Activated T-cell treated with anti-CD3 and anti-CD28 coated beads, Interleukin-2, amount 50 U/mL, for 72 hours (primary cell): Measurements from ENCODE around the gene MAGEA2B. TPM values are rescaled to one million over a fixed set of nuclear protein-coding genes. Genes with fewer than 3 reads are reported as not detected.
"Not testable (repeated sequence)": the region's sequence is repeated elsewhere in the genome, so short reads cannot be mapped to it uniquely, and the experiment has no call there.

ENCODE experiments used
- ATAC-seq, 2 donors: fragments of 150-1000 bp; cut with Tn5 transposase; replicated peaks in 1 of 2; 2 replicates each; pipeline ENCODE4 v1.10.0; 2021; ENCODE audit warnings: moderate library complexity in 2 of 2, mild to moderate bottlenecking in 1 of 2
- DNase-seq, 2 donors: peaks; one replicate each; pipeline ENCODE4 v3.0.0; 2021 to 2022; ENCODE audit warnings: mixed read lengths in 1 of 2
- H3K27ac Mint-ChIP-seq: one replicate; pipeline ENCODE4 v1.8.0; 2022; ENCODE audit warnings: mild to moderate bottlenecking, moderate library complexity, mixed read lengths
- H3K27me3 Mint-ChIP-seq: one replicate; pipeline ENCODE4 v1.8.0; 2022; ENCODE audit warnings: low read depth, mixed read lengths
- H3K36me3 Mint-ChIP-seq, 2 donors: one replicate each; pipeline ENCODE4 v1.8.0; 2022; ENCODE audit warnings: mixed read lengths in 2 of 2, mild to moderate bottlenecking in 1 of 2; ENCODE audit not compliant: insufficient read depth in 2 of 2
- H3K4me1 Mint-ChIP-seq: one replicate; pipeline ENCODE4 v1.8.0; 2022; ENCODE audit warnings: low read depth, mixed read lengths
- H3K4me3 Mint-ChIP-seq, 2 donors: one replicate each; pipeline ENCODE4 v1.8.0; 2022; ENCODE audit warnings: mild to moderate bottlenecking in 2 of 2, mixed read lengths in 2 of 2, moderate library complexity in 2 of 2
- H3K9me3 Mint-ChIP-seq, 2 donors: one replicate each; pipeline ENCODE4 v1.8.0; 2022; ENCODE audit warnings: mixed read lengths in 2 of 2
- total RNA-seq, 2 donors: library from RNA; stranded (reverse); gene quantifications; one replicate each; pipeline ENCODE4 v1.2.3, GENCODE V29; 2022

MAGEA2B gene
- total RNA-seq, 2 donors from 2014 or later = not detected

GRCh38 chrX:152735101-152735500 is 20.7 kb downstream of the MAGEA2B start:
- no peak for DNase-seq
- H3K4me1 Mint-ChIP-seq = no peaks in the 10 kb centered on the region

GRCh38 chrX:152735860-152736511 is 21.6 kb downstream of the MAGEA2B start:
- Mint-ChIP-seq H3K9me3 (no peaks in the 10 kb centered on the region), H3K4me3 (no peak overlapping the region), H3K27ac (no peak overlapping the region), H3K4me1 (no peaks in the 10 kb centered on the region), H3K27me3 (no peaks in the 10 kb centered on the region), H3K36me3 (no peaks in the 10 kb centered on the region)
- ATAC-seq (no peak), DNase-seq (no peak)

More at GRCh38 chrX:152735101-152735500, 20.7 kb downstream of the MAGEA2B start:
- no peak overlapping the region for H3K4me3 Mint-ChIP-seq
- no peak overlapping the region for H3K27ac Mint-ChIP-seq
- no peaks in the 10 kb centered on the region for H3K36me3 Mint-ChIP-seq
- peaks cover 6% of the 10 kb centered on the region for H3K27me3 Mint-ChIP-seq
- no peak for ATAC-seq
- H3K9me3 Mint-ChIP-seq = no peaks in the 10 kb centered on the region

GRCh38 chrX:152736528-152736927 is 22.1 kb downstream of the MAGEA2B start:
- ATAC-seq, H3K4me1 Mint-ChIP-seq, H3K27me3 Mint-ChIP-seq, H3K27ac Mint-ChIP-seq, DNase-seq, H3K4me3 Mint-ChIP-seq, H3K36me3 Mint-ChIP-seq, H3K9me3 Mint-ChIP-seq: not testable (repeated sequence)

- Mint-ChIP-seq H3K27ac (no peak overlapping the region), H3K36me3 (no peaks in the 10 kb centered on the region)
- ATAC-seq = no peak
These were observed 24.1 kb downstream of the MAGEA2B start for GRCh38 chrX:152738560-152738959.

GRCh38 chrX:152753686-152754650 is 39.5 kb downstream of the MAGEA2B start, which contains the start of gene MAGEA2:
TSS of gene MAGEA2 (minus strand) at chrX:152753842. CDS start at chrX:152751363, 2,479 bp downstream.
- not testable (repeated sequence) for H3K27me3 Mint-ChIP-seq, H3K9me3 Mint-ChIP-seq, DNase-seq, H3K4me1 Mint-ChIP-seq, H3K4me3 Mint-ChIP-seq, ATAC-seq, H3K36me3 Mint-ChIP-seq, H3K27ac Mint-ChIP-seq

More at GRCh38 chrX:152738560-152738959, 24.1 kb downstream of the MAGEA2B start:
- H3K4me1 Mint-ChIP-seq = no peaks in the 10 kb centered on the region
- H3K4me3 Mint-ChIP-seq = no peak overlapping the region
- H3K27me3 Mint-ChIP-seq = peaks cover 9% of the 10 kb centered on the region
- no peak for DNase-seq
- no peaks in the 10 kb centered on the region for H3K9me3 Mint-ChIP-seq

- H3K27me3 Mint-ChIP-seq, H3K36me3 Mint-ChIP-seq, H3K4me1 Mint-ChIP-seq, ATAC-seq, H3K9me3 Mint-ChIP-seq, H3K4me3 Mint-ChIP-seq, DNase-seq, H3K27ac Mint-ChIP-seq: not testable (repeated sequence)
These were observed 40.4 kb downstream of the MAGEA2B start for GRCh38 chrX:152754871-152755270.

GRCh38 chrX:152758918-152759317 is 44.5 kb downstream of the MAGEA2B start, which contains the start of gene CSAG3:
TSS of gene CSAG3 (plus strand) at chrX:152759218.
- H3K36me3 Mint-ChIP-seq, DNase-seq, H3K27me3 Mint-ChIP-seq, H3K4me3 Mint-ChIP-seq, H3K4me1 Mint-ChIP-seq, H3K27ac Mint-ChIP-seq, ATAC-seq, H3K9me3 Mint-ChIP-seq: not testable (repeated sequence)

- not testable (repeated sequence) for H3K27me3 Mint-ChIP-seq, H3K4me1 Mint-ChIP-seq, ATAC-seq, H3K4me3 Mint-ChIP-seq, H3K36me3 Mint-ChIP-seq, DNase-seq, H3K9me3 Mint-ChIP-seq, H3K27ac Mint-ChIP-seq
These were observed 45.1 kb downstream of the MAGEA2B start for GRCh38 chrX:152759544-152759943.

GRCh38 chrX:152761582-152761981 is 47.2 kb downstream of the MAGEA2B start:
- H3K27ac Mint-ChIP-seq, H3K36me3 Mint-ChIP-seq, ATAC-seq, H3K4me3 Mint-ChIP-seq, H3K9me3 Mint-ChIP-seq, H3K4me1 Mint-ChIP-seq, H3K27me3 Mint-ChIP-seq, DNase-seq: not testable (repeated sequence)

- H3K9me3 Mint-ChIP-seq, H3K4me3 Mint-ChIP-seq, H3K36me3 Mint-ChIP-seq, ATAC-seq, H3K27me3 Mint-ChIP-seq, H3K27ac Mint-ChIP-seq, DNase-seq, H3K4me1 Mint-ChIP-seq: not testable (repeated sequence)
These were observed 52.1 kb downstream of the MAGEA2B start for GRCh38 chrX:152766562-152766961.

Other genes starting within 250 kb of the MAGEA2B start
- under 1 TPM; 0.05 to 0.14 TPM for gene GABRQ, start 76.7 kb upstream of the MAGEA2B start, total RNA-seq
- gene MAGEA3, start 15.8 kb upstream of the MAGEA2B start, total RNA-seq = not detected
- gene CSAG2, start 5.4 kb upstream of the MAGEA2B start, total RNA-seq = not detected
- gene CSAG1, start 19.1 kb downstream of the MAGEA2B start, total RNA-seq = not detected
- not detected for gene MAGEA12, start 19.1 kb downstream of the MAGEA2B start, total RNA-seq
- gene MAGEA2, start 39.2 kb downstream of the MAGEA2B start, total RNA-seq = not detected
- 1 to 10 TPM; 1.3 to 5.3 TPM for gene CSAG3, start 44.6 kb downstream of the MAGEA2B start, total RNA-seq
- not detected for gene MAGEA6, start 55.1 kb downstream of the MAGEA2B start, total RNA-seq
- 1 to 10 TPM; 4.6 to 6.2 TPM for gene CETN2, start 116.1 kb downstream of the MAGEA2B start, total RNA-seq
- 10 to 100 TPM; 10.8 to 13.9 TPM for gene NSDHL, start 116.4 kb downstream of the MAGEA2B start, total RNA-seq
- 1 to 10 TPM; 3.8 to 5.2 TPM for gene ZNF185, start 183.4 kb downstream of the MAGEA2B start, total RNA-seq